ENCODE data around the gene CEP170.

The CEP170 gene

GRCh38 chr1:243254927-243255790, at the start of gene CEP170:
Gene CEP170, minus strand, starts transcription at chr1:243255281. Its CDS starts 30,001 bp downstream, at chr1:243225280.
- peak within 1 kb of the TSS; percentile 98 for H3K27ac Mint-ChIP-seq
- H3K27me3 Mint-ChIP-seq: no peaks in the 10 kb centered on the region
- H3K36me3 Mint-ChIP-seq: no peaks in the 10 kb centered on the region
- peaks cover 20% of the 10 kb centered on the region for H3K4me1 Mint-ChIP-seq
- ATAC-seq: peak; percentile 87
- no peaks in the 10 kb centered on the region for H3K9me3 Mint-ChIP-seq
- H3K4me3 Mint-ChIP-seq: peak within 1 kb of the TSS; percentile 98

DNA sequence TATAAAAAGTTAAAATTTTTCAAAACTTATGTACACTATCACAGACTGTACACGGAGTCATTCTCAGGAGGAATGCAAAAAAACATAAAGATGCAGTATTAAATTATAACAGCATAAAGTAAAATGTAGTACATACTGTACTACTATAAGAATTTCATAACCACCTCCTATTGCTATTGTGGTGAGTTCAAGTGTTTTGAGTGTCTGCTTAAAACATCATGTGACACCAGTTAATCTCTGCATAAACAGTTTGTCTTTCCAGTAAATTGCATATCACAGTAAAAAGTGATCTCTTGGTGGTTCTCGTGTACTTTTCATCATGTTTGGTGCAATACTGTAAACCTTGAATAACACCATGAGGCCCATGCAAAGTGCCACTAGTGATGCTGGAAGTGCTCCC, 46.0 kb upstream of the CEP170 start:
- ATAC-seq: no peak
- H3K36me3 Mint-ChIP-seq: peaks cover 66% of the 10 kb centered on the region
- H3K9me3 Mint-ChIP-seq: peaks cover 6% of the 10 kb centered on the region
- no peaks in the 10 kb centered on the region for H3K4me1 Mint-ChIP-seq
- H3K4me3 Mint-ChIP-seq: no peak overlapping the region
- no peak overlapping the region for H3K27ac Mint-ChIP-seq
- no peaks in the 10 kb centered on the region for H3K27me3 Mint-ChIP-seq

DNA sequence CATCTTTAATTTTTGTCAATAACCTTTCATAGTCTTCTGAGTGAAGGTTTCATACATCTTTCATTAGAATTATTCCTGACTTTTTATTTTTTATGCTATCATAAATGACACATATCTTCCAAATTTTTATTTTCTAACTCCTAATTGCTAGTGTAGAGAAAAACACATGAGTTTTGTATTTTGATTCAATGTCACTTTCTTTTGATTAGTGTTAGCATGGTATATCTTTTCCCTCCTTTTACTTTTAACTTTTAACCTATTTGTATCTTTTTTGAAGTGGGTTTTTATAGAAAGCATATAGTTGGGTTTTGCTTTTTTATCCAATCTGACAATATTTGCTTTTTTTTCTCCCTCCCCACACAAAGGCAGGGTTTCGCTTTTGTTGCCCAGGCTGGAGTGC, 44.0 kb upstream of the CEP170 start:
- H3K27me3 Mint-ChIP-seq: no peaks in the 10 kb centered on the region
- no peak overlapping the region for H3K27ac Mint-ChIP-seq
- H3K36me3 Mint-ChIP-seq: peaks cover 85% of the 10 kb centered on the region
- no peak for ATAC-seq
- no peak overlapping the region for H3K4me3 Mint-ChIP-seq
- H3K9me3 Mint-ChIP-seq: peaks cover 13% of the 10 kb centered on the region
- no peaks in the 10 kb centered on the region for H3K4me1 Mint-ChIP-seq

DNA sequence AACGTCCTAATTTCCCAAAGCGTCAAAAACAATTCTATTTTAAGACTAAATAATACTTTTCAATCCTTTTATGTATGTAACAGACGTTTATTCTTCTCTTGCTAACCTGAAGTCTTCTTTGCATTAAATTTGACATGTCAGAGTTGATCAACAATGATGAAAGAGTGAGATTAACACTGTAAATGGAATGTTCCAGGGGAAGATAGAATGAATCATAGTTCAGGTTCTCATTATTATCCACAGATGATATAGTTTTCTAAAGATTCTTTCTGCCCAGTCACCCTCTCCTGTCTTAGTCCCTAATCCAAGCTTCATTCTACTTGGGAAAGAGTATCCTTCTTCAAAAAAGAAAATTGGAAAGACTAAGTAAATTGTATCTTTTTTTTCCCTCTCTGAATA, 39.6 kb upstream of the CEP170 start:
- Mint-ChIP-seq H3K36me3 (peaks cover 87% of the 10 kb centered on the region), H3K9me3 (peaks cover 18% of the 10 kb centered on the region), H3K27ac (peak overlapping the region; percentile 17), H3K4me3 (no peak overlapping the region), H3K27me3 (no peaks in the 10 kb centered on the region), H3K4me1 (no peaks in the 10 kb centered on the region)
- no peak for ATAC-seq

DNA sequence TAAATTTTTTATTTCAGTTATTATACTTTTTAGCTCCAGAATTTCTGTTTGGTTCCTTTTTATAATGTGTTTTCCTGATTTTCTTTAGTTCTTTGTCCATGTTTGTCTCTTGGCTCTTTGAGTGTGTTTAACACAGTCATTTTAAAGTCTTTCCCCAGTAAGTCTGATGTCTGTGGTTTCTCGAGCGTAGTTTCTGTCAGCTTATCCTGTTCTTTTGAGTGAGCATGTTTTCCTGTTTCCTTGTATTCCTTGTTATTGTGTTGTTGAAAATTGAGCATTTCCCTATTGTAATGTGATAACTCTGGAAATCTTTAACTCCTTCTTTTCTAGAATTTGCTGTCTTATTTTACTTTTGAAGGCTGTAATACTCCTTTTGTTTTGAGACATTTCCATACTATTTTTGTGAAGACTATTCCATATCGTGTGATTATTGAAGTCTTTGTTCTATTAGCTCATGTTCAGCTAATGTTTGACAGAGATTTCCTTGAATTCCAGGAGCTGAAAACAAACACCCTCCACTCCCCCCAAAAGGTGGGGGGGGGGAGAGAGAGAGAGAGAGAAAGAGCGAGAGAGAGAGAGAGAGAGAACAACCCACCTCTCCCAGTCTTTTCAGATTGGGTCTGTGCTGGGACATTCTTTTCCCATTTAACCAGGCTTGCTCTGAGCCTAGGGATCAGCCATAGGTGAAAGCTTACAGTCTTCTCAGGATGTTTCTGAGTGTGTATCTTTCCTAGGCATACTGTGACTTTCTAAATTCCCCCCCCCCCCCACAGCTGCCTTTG, 39.1 kb upstream of the CEP170 start:
- Mint-ChIP-seq H3K4me1 (no peaks in the 10 kb centered on the region), H3K9me3 (peaks cover 18% of the 10 kb centered on the region), H3K27ac (peak overlapping the region; percentile 17), H3K4me3 (no peak overlapping the region), H3K27me3 (no peaks in the 10 kb centered on the region), H3K36me3 (peaks cover 87% of the 10 kb centered on the region)
- no peak for ATAC-seq

GRCh38 chr1:243292117-243292516, 37.0 kb upstream of the CEP170 start:
- Mint-ChIP-seq H3K4me1 (peaks cover 9% of the 10 kb centered on the region), H3K9me3 (peaks cover 18% of the 10 kb centered on the region), H3K4me3 (no peak overlapping the region), H3K36me3 (peaks cover 74% of the 10 kb centered on the region), H3K27me3 (no peaks in the 10 kb centered on the region), H3K27ac (no peak overlapping the region)
- ATAC-seq: no peak

DNA sequence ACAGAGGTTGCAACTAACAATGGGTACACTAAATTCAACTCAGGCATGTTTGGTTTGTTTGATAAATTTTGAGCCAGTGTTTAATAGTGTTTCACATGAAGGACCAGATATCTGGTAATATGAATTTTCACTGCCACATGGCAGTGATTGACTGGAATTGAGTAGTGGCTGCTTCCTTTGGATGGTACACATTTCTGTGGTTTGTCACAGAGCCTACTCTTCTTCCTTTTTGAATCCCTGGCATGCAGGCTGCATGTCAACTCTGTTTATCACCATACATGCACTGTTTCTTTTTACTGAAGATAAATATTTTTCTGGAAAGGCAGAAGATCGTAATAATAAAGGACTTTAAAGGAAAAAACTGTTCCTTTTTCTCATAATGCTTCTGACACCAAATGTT, 36.2 kb upstream of the CEP170 start:
- peaks cover 18% of the 10 kb centered on the region for H3K4me1 Mint-ChIP-seq
- peaks cover 17% of the 10 kb centered on the region for H3K9me3 Mint-ChIP-seq
- no peak overlapping the region for H3K27ac Mint-ChIP-seq
- no peak for ATAC-seq
- H3K27me3 Mint-ChIP-seq: no peaks in the 10 kb centered on the region
- H3K36me3 Mint-ChIP-seq: peaks cover 69% of the 10 kb centered on the region
- H3K4me3 Mint-ChIP-seq: no peak overlapping the region

DNA sequence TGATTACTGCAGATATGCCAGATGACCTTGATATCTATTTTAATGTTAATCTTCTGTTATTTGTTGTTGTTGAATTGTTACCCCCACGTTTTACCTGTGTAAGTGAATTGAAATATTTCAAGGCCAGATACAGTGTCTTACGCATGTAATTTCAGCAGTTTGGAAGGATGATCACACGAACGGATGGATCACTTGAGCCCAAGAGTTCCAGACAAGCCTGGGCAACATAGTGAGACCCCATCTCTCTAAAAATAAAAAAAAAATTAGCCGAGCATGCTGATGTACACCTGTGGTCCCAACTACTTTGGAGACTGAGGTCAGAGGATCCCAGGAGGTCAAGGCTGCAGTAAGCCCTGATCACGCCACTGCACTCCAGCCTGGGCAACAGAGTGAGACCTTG, 33.0 kb upstream of the CEP170 start:
- peak overlapping the region; percentile 63 for H3K27ac Mint-ChIP-seq
- H3K36me3 Mint-ChIP-seq: peaks cover 54% of the 10 kb centered on the region
- H3K4me3 Mint-ChIP-seq: no peak overlapping the region
- peaks cover 35% of the 10 kb centered on the region for H3K4me1 Mint-ChIP-seq
- H3K9me3 Mint-ChIP-seq: peaks cover 1% of the 10 kb centered on the region
- ATAC-seq: no peak
- no peaks in the 10 kb centered on the region for H3K27me3 Mint-ChIP-seq

DNA sequence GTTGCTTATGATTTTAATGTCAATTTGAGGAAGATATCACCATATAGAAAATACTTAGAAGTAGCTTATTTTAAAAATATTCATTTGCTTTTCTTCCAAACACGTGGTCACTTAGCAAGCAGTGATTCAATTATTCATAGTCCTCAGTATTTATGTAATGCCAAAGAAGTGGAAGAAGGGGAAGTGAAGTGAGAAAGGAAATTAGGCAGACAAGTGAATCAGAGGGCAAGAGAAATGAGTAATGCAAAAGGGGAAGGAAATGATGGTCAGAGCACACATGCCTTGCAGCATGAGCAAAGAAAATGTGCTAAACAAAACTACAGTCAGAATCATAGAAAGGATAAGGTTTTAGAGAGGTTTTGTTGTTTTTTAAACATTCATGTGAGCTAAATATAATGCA, 32.6 kb upstream of the CEP170 start:
- Mint-ChIP-seq H3K4me3 (no peak overlapping the region), H3K27ac (peak overlapping the region; percentile 63), H3K9me3 (peaks cover 2% of the 10 kb centered on the region), H3K27me3 (no peaks in the 10 kb centered on the region), H3K4me1 (peaks cover 35% of the 10 kb centered on the region), H3K36me3 (peaks cover 53% of the 10 kb centered on the region)
- ATAC-seq: peak; percentile 96

- Mint-ChIP-seq H3K27ac (peak overlapping the region; percentile 63), H3K9me3 (peaks cover 6% of the 10 kb centered on the region), H3K4me3 (no peak overlapping the region), H3K4me1 (peaks cover 35% of the 10 kb centered on the region), H3K27me3 (no peaks in the 10 kb centered on the region), H3K36me3 (peaks cover 54% of the 10 kb centered on the region)
- ATAC-seq: no peak
Measured at GRCh38 chr1:243287123-243287460, 32.0 kb upstream of the CEP170 start.

DNA sequence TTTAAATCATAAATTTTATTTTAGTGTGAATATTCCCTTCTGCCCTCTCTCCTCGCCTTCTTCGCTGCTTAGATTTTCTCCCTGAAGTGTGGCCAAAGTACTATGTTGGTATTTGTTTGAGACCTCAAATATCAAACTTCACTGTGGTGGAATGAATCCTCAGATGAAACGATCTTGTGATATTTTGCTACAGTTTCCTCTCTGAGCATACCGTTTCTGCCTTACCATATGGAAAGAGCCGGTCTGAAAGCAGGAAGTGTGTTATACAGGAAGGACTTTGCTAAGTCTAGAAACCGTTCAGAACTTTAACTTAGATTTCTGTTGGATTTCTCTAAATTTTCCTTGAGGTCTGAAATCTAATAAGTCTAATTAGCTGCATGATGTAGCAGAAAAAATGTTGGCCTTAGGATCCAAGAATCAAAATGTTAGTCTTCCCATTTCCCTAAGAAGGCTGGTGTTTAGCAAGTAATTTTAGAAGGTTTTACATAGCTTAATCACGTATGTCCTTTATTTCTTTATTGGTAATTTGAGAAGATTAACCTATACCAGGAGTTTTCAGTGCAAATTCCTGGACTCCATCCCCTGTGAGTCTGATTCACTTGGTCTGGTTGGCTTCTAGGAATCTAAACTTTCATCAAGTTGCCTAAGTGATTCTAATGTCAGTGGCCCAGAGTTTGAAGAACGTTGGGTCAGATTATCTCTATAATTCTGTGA, 31.5 kb upstream of the CEP170 start:
- Mint-ChIP-seq H3K27me3 (no peaks in the 10 kb centered on the region), H3K36me3 (peaks cover 54% of the 10 kb centered on the region), H3K9me3 (peaks cover 6% of the 10 kb centered on the region), H3K4me1 (peaks cover 35% of the 10 kb centered on the region), H3K4me3 (no peak overlapping the region), H3K27ac (peak overlapping the region; percentile 63)
- ATAC-seq: no peak

DNA sequence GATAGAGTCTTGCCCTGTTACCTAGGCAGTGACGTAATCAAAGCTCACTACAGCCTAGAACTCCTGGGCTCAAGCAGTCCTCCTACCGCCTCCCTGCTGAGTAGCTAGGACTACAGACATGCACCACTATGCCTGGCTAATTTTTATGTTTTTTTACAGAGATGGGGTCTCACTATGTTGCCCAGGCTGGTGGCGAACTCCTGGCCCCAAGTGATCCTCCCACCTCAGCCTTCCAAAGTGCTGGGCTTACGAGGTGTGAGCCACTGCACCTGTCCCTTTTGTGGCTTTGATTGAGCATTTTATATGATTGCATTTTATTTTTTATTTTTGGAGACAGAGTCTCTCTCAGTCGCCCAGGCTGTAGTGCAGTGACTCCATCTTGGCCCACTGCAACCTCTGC, 26.6 kb upstream of the CEP170 start:
- Mint-ChIP-seq H3K27me3 (no peaks in the 10 kb centered on the region), H3K9me3 (peaks cover 6% of the 10 kb centered on the region), H3K4me1 (peaks cover 30% of the 10 kb centered on the region), H3K27ac (peak overlapping the region; percentile 32), H3K4me3 (no peak overlapping the region), H3K36me3 (peaks cover 48% of the 10 kb centered on the region)
- no peak for ATAC-seq

GRCh38 chr1:243280571-243281129, 25.6 kb upstream of the CEP170 start:
- peaks cover 53% of the 10 kb centered on the region for H3K36me3 Mint-ChIP-seq
- H3K27ac Mint-ChIP-seq: peak overlapping the region; percentile 32
- ATAC-seq: no peak
- no peak overlapping the region for H3K4me3 Mint-ChIP-seq
- H3K4me1 Mint-ChIP-seq: peaks cover 20% of the 10 kb centered on the region
- H3K9me3 Mint-ChIP-seq: peaks cover 6% of the 10 kb centered on the region
- H3K27me3 Mint-ChIP-seq: no peaks in the 10 kb centered on the region

- Mint-ChIP-seq H3K36me3 (peaks cover 49% of the 10 kb centered on the region), H3K4me1 (peaks cover 6% of the 10 kb centered on the region), H3K9me3 (no peaks in the 10 kb centered on the region), H3K4me3 (no peak overlapping the region), H3K27me3 (no peaks in the 10 kb centered on the region), H3K27ac (peak overlapping the region; percentile 26)
- ATAC-seq: no peak
Measured at GRCh38 chr1:243275316-243275715, 20.2 kb upstream of the CEP170 start.

- peaks cover 19% of the 10 kb centered on the region for H3K4me1 Mint-ChIP-seq
- H3K36me3 Mint-ChIP-seq: peaks cover 50% of the 10 kb centered on the region
- H3K9me3 Mint-ChIP-seq: no peaks in the 10 kb centered on the region
- ATAC-seq: no peak
- H3K27me3 Mint-ChIP-seq: no peaks in the 10 kb centered on the region
- H3K4me3 Mint-ChIP-seq: no peak overlapping the region
- H3K27ac Mint-ChIP-seq: no peak overlapping the region
Measured at GRCh38 chr1:243273945-243274344, 18.9 kb upstream of the CEP170 start.

Measured in stimulated activated memory B cell treated with anti-CD40 and anti-IgM and Interleukin-4, amounts not matched to agents 10 μg/mL and 1 μg/mL and 100 μg/mL, for 72 hours (primary cell).